ENCODE results near the gene PALLD.

Gene PALLD

DNA sequence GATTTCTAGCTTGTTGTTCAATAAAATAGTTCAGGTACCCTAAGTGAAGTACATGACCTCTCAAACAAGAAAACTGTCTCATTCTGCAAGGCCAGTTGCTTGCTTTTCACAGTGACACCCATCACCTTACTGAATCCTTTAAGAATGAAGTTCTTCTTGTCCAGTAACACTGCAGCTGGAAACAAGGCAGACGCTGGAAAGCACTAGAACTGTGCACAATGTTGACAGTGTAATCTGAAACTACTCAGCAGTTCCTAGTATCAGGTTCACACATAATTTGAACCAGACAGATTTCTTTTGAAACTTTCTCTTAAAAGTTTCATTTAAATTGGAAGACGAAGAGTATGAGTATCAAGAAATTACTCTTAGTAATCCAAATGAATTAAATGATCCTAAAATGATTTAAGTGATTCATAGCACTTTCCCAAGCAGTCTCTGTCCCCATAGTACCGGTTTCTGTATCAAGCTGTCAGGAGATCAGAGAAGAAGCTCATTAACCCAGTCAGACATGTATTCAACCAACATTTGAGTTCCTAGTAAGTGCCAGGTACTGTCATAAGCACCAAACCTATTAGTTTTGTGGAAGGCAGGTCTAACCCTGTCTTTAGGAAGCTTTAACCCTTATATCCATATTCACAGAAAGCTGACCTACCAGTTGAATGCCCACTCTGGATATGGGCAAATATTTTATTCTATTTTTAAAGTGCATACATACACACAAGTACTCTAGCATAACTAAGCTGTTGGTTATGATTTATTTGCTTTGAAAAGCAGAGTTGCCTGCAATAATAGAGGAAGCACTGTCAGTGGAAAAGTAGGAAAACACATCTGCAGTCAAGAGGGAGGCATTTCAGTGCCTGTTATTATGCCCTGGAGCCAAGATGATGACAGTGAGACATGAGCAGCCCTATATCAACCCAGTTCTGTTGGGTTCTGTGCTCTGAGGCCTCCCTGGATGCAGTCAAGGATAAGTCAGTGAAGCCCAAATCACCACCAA lies 63.6 kb downstream of the PALLD start:
- DNase-seq = no peak

DNA sequence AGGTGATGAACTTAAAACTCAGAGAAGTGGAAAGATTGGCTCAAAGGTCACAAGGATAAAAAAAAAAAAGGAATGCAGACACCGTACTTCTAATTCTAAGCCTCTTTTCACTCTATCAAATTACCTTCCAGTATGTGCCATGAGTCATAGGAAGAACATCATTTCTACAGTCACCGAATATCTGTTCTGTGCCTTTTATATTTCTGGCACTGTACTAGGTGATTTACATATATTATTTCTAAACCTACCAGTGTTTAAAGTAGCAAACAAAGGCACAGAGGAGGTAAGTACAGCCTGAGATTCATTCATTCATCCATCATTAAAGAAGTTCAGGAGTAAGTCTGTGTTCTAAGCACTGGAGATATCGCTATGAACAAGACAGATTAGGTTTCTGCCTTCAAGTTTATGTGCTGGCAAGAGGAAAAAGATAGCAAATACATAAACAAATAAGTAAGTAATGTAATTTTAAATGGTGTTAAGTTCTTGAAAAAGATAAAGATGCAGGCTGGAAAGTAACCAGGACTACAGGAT lies 65.3 kb downstream of the PALLD start:
- no peak for DNase-seq

DNA sequence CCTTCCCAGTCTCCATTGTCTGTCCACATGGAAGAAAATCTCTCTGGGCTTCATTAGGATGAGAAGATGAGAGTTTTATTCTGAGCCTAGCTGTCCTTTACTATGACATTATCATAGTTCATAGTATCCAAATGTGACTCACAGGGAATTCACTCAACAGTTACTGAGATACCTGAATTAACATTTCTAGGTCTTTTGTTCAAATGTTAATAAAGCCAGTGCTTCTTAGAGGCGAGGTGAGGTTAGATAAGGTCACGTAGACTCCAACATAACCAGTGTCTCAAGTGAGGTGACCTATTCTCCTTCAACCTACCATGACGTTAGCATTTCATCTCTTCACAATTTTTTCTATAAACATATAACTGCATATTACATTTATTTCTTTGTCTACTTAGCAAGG lies 67.2 kb downstream of the PALLD start:
- DNase-seq = no peak

DNA sequence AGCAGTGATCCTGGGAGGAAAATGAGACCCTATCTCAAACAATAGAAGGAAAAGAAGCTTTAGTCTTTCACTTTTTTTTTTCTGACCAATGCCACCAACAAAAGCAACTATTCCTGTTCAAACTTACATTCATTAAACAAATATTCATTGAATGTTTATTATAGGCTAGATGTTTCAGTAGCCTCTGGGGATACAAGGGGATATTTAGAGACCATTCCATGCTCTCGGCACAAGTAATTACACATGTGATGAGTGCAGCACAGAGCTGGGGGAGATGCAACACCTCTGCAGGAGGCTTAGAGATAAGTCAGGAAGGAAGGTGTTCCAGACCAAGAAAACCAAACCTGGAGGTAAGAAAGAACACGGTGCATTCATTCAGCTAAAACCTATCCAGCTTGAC lies 68.3 kb downstream of the PALLD start:
- DNase-seq = no peak

DNA sequence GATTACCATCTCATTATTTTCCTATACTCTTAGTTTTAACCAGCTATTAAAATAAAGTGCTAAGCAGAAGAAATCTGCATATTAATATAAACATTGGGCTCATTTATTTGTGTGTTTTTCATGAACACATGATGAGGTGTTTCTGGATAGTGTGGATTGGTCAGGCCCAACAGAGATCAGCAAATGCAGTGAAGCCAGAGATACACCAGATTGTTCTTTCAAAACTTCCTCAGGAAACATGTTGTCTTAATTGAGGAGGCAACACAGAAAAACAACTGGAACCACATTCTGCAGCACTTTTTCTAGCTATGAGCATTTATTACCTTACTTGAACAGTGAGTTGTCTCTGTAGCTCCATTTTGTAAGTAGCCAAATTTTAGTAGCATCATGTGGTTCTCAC lies 69.9 kb downstream of the PALLD start:
- no peak for DNase-seq

DNA sequence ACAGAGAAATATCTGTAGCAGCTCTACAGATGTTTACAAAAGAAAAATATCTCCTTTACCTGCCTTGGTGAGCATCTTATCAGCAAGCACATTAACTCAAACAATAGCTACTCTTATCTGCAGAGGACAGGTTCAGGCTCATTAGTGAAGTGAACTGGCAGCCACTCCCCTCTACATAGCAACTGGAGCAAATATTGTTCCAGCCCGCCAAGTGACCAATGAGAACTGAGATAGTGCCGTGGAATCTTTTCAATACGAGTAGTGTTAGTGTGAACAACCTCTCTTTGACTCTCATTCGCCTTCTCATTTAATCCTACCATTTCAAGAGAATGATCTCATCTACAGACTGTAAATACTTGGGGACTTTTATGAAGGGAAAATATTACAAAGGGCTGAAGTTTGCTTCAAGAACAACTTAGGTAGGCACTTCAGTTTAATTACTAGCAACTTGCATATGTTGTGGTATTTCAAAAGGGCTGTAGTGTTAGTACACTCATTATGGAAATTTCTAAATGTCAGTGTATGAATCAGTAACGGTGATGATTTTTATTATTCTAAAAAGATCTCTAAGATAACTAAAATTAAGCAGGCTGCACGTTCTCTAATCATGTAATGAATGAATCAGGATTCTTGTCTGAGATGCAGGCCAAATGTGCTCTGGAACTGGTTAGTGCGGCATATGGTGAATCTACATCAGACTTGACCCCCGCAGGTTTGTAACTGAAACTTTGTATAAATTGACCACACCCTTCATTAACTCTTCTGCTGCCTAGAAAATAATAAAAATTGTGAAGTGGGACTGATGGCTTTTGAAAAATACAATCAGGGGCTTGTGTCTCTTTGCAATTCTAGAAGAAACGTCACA lies 72.4 kb downstream of the PALLD start:
- no peak for DNase-seq

DNA sequence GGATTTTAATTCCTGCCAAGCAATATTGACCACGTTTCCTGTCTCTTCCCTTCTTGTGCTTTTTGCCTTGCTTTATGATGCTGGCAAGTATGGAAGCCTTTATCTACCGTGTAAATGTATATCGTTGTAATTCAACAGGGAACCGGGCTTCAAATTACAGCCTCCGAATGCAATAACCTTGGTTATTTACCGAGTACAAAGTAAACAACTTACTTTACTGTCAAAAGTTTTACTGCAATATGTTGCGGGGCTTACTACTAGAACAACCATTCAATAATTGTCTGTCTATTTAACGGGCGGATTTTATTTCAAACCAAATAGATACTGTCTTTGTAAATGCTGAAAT lies 73.1 kb downstream of the PALLD start:
- no peak for DNase-seq

DNA sequence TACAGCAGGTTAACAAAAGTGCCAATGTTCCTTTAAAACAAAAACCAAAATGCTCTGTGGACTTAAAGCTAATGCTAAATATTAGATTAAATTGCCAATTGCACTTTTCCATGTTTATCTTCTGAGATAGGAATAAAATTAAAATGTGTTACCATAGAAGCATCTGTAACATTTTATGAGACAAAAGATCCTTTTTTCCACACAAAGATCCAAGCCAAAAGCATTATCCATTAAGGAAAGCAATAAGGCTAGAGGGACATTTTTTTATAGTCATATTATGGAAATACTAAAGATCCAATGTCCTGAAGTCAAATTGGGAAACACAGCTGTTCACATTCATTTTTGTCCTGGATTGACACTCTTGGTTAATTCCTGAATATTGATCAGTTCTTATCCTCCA lies 73.6 kb downstream of the PALLD start:
- DNase-seq = no peak

DNA sequence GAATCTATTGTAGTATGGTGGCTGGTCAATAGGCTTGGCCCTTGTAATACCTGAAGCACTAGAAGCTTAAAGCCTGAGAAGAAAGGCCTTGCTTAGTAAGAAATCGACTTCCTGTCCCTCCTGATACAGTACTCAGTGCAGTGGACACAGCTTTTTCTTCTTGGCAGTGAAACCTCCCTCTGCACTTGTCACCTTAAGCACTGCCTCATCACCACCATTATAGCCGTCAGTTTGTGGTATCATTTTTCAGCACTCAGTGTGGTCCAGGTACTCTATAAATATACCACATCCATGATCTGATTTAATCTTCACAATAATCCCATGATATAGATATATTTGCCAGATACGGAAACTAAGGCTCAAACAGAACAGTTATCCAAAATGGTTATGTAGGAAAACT lies 75.2 kb downstream of the PALLD start:
- no peak for DNase-seq

DNA sequence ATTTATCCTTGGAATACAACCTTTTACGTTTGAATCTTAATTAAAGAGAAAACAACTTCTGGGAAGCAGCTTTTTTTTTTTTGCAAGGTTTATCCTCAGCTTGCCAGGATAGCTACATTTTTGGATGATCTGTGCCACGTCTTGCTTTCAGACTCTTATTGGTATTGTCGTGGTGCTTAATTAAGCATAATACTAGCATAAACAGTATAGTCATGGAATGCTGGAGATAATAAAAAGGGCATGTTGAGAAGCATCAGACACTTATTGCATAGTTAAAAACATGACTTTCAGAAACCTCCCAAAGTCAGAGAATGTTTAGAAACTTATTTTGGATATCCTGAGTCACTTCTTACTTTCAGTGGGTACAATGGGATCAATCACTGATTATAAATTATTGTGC lies 77.0 kb downstream of the PALLD start:
- DNase-seq = no peak

DNA sequence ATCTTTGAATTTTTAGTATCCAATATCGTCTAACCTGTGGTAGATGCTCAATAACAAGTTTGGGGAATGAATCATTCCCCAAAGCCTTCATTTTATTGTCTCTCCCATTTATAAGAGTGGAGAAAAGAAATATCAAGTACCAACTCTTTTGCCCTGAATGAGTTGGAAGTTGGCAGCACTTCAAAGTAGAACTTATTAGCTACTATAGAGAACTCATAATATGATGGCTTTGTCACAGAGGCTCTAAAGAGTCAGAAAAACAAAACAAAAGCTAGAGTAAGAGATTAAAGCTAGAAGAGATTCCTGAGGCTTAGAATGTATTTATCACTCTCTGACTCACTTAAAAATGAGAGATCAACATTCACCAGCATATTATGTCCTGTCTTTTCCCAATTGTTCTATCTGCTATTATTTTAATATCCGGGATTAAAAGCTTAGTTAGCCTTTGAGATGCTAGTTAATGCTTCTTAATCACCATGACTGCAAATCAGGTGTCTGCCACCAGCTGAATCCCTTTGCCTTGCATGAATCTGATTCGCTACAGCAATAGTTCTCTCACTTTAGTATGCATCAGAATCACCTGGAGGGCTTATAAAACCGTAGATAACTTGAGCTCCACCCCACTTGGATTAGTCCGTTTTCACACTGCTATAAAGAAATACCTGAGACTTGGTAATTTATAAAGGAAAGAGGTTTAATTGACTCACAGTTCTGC lies 77.9 kb downstream of the PALLD start:
- DNase-seq = no peak

DNA sequence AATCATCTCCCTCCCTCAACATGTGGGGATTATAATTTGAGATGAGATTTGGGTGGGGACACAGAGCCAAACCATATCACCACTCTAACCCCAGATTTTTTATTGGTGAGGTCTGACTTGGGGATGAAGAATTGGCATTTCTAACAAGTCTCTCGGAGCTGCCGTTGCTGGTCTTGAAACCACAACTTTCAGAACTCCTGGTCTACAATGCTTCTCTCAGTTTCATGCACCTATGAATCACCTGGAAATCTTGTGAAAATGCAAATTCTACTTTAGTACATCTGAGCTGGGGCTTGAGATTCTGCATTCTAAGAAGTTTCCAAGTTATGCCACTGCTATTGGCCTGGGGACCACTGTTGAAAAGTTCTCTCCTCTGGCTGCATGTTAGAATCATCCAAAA lies 78.6 kb downstream of the PALLD start:
- DNase-seq = no peak

DNA sequence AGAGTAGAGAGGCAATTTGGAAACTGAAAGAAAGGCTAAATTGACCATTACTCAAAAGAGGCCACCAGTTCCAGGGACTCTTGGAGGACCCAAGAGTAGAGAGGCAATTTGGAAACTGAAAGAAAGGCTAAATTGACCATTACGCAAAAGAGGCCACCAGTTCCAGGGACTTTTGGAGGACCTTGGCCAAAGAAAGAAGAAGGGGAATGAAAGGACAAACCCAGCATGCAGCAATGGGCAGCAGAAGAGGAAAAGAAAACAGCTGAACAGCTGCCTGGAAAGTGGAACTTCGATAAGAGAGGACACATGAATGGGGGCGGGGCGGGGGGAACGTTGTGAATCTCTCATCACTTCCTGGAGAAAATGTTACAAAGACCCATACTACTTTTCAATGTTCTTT lies 80.8 kb downstream of the PALLD start:
- no peak for DNase-seq

DNA sequence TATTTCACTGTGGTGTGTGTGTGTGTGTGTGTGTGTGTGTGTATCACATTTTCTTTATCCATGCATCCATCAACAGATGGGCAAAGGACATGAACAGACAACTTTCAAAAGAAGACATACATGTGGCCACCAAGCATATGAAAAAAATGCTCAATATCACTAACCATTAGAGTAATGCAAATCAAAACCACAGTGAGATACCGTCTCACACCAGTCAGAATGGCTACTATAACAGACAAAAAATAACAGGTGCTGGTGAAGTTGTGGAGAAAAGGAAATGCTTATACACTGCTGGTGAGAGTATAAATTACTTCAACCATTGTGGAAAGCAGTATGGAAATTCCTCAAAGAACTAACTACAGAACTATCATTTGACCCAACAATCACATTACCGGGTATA lies 83.4 kb downstream of the PALLD start:
- no peak for DNase-seq

DNA sequence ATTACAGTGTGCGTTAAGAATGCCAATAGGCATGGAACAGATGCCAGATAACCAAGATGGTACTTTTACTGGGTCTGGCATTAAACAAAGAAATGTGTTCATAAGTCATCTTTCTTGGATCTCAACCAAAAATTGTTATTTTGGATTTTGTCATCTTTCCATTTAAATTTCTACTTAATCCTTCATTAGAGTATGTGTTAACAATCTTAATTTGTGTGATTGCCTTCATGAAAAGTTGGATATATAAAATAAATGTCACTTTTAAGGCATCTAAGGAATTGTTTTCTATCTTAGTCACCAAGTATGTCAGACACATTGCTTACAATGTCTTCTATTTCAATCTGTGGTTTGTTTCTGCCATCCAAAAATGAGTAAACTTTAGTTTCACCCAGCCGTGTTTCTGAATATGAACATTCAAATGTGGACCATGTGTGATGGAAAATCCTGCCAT lies 87.5 kb downstream of the PALLD start:
- DNase-seq = no peak

DNA sequence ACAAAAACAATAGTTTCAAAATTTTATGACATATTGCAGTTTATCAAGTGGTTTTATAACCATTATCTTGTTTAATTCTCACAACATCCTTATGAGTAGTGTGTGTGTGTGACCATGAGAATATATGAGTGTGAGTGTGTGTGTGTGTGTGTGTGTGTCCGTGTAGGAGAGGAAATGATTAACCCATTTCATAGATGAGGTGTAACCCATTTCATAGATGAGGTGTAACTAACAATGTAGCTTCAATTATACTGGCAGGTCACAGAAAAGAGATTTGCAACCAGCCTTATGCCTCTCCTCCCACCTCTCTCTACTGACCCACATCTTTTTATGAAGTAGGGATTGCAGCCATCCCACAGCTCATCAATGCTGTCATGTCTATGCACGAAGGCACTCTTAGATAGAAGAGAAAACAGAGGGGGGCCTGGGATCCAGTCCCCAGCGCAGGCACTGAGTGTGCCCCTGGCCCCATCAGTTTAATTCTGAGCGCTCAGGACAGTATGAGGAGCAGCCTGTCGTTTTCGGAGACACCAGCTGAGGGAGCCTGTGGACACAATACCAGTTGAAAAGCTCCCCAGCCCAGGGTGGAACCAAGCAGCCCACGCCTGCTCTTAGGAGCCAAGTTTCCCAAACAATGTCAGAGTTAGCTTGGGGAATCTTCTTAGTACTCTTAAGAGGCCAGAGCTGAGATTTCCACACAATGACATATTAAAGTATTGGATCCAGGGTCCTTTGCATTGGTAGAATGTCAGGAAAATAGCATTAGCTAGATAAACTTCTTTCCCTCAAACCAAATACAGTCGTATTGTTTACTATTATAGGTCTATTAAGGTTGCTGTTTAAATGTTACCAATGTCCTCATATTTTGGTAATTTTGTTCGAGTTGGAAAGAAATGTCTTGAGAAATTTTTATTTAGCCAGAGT lies 88.6 kb downstream of the PALLD start:
- DNase-seq = no peak

DNA sequence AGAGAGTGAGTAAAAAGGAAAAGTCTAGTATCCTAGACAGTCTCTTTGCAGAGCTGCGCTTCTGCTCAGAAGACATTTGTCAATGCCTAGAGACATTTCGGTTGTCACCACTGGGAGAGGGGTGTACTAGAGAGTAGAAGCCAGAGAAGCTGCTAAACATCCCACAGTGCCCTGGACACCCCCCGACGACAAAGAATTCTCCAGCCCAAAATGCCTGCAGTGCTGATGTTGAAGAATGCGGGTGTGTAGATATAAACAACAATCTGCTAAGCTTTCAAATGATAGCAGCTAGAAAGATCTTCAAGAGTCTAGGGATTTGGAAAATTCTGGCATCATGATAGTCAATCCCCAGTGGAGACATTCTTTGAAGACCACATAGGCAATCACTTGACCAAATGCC lies 90.1 kb downstream of the PALLD start:
- DNase-seq = no peak

DNA sequence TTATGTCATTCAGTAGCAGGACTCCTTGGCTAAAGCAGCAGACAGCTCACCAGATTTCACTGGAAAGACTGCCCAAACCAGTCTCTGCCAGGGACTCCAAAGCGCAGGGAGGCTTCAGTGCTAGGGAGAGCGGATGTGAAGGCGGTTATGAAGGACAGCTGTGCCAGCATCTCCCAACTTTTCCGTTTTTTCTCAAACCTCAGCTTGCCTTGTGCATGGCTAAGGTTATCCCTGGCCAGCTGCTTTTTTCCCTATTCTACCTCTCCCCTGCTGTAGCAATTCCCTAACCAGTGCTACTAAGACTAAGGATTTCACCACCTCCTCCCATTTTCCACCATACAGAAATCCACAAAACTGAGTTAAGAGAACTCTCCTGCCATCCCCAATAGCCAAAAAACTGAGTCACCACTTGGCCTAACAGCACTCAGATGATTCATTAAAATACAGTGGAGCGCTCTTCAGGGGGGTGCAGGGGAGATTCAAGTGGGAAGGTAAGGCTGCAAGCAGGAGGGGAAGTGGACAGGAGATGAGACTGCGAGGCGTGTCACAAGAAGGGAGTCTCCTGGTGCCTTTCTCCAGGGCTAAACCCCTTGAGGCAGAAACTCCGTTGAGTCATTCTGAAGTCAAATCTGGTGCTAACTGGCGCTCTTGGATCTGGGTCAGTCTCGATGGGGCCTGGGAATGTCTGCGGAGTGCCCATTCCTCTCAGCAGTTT lies 90.7 kb downstream of the PALLD start:
- DNase-seq = no peak

DNA sequence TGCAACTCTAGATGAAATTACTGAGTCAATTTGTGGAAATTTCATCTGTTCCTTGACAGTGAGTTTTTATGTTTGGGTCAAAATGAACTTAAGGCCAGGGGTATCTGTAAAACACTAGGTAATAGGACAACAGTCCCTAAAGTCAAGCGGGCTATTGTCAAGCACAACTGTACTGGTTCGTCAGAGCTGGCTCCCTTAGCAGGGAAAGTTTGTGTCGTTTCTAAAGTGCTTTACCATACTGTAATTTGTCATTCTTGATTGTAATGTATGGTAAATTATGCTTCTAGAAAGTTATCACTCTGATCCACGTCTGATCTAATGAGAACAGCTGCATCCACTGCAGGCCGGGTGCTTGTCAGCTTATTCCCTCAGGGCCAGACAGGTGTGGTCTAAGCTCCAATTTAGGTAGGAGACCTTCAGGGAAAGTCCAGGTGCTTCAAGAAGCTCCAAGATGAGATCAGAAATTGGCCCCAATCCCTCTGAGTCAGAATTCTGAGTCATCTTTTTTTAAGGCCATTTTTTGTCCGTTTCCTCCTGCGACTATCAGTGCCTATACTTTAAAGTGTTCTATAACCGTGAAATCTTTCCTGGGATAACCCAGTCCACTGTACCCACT lies 92.2 kb downstream of the PALLD start:
- no peak for DNase-seq

DNA sequence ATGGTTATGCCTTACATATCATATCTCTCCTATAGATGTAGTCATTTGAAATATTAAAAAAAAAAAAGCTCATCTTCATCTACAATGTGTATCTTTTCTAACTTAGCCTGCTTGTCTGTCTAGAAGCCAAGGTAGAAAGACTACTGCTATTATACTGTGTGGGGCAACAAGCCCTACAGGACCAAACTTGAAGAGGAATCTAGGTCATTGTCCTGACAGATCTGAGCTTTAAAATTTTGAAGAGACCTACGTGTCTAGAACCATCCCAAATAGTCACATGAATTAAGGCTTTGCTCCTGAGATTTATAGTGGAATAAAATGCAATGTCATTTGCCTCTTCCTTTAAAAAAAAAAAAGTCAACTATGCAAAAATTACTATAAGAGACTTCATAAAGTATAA lies 95.8 kb downstream of the PALLD start:
- no peak for DNase-seq

DNA sequence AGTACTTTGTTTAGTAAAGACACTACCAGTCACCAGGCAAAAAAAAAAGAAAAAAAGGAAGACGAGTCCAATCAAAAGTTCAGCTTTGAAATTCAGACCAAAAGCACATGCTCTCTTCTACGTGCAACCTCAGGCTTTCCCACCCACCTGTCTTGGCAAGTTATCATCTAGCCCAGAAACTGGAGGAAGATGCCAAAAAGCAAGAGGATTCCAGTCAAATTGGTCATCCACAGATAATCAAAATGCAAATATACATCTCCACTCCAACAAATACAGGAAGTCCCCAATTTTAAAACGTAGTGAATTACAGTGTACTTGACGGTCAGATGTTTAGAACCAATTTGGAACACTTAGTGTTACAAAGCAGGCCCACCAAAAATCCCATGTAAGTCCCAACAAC lies 96.5 kb downstream of the PALLD start:
- no peak for DNase-seq
